ENCODE results near the gene HOXA5.

Gene HOXA5

DNA sequence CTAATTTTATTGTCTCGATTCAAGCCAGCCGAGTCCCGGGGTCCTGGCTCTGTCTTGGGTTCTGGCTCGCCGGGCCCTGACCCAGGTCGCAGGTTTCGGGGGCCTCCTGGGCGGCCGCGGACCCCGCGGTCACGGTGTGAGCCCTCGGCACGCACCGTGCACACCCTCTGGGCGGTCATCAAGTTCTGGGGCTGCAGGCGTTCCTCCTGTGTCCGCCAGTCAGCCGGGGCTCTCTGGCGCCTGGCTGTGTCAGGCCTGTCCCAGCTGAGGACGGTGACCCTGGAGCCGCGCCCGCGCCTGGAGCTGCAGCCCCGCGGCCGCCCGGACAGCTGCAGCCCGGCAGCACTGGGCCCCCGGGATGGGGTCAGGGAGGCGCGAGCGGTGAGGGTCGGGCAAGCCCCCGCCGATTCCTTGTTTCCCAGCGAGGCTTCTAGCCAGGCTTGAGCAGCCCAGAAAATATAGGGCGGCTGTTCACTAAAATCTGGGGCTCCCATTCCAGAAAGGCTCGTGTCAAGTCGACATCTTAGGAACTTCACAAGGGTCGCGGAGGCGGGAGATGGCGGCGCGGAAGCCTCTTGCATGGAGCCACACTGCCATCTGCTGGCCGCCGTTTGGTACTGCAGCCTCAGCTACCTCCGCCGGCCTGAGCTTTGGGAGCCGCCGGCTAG lies 17.2 kb upstream of the HOXA5 start (continued):
- TF ChIP-seq ZNF623 (tag by site-specific recombination; IDR thresholded peaks at IDR 0.05), result no peak
- peak; percentile 24; the same call in 1 of the 2 replicates for TF ChIP-seq ZNF660 (tag by site-specific recombination; IDR thresholded peaks at IDR 0.05)
- no peak for TF ChIP-seq SP3 (tag by site-specific recombination; IDR thresholded peaks at IDR 0.05)
- TF ChIP-seq, protein P1, sequence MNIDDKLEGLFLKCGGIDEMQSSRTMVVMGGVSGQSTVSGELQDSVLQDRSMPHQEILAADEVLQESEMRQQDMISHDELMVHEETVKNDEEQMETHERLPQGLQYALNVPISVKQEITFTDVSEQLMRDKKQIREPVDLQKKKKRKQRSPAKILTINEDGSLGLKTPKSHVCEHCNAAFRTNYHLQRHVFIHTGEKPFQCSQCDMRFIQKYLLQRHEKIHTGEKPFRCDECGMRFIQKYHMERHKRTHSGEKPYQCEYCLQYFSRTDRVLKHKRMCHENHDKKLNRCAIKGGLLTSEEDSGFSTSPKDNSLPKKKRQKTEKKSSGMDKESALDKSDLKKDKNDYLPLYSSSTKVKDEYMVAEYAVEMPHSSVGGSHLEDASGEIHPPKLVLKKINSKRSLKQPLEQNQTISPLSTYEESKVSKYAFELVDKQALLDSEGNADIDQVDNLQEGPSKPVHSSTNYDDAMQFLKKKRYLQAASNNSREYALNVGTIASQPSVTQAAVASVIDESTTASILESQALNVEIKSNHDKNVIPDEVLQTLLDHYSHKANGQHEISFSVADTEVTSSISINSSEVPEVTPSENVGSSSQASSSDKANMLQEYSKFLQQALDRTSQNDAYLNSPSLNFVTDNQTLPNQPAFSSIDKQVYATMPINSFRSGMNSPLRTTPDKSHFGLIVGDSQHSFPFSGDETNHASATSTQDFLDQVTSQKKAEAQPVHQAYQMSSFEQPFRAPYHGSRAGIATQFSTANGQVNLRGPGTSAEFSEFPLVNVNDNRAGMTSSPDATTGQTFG (tag by site-specific recombination; IDR thresholded peaks at IDR 0.05; ENCODE audit: borderline replicate concordance), result no peak
- TF ChIP-seq ZNF239 (tag by site-specific recombination; IDR thresholded peaks at IDR 0.05), result no peak
- TF ChIP-seq ZFP3 (tag by site-specific recombination; IDR thresholded peaks at IDR 0.05; ENCODE audit: low read depth), result no peak
- peak; percentile 20; the same call in 1 of the 2 replicates for TF ChIP-seq GLIS1 (tag by site-specific recombination; IDR thresholded peaks at IDR 0.05)
- TF ChIP-seq ZFHX2 (tag by site-specific recombination; conservative IDR thresholded peaks at IDR 0.05), result no peak
- no peak for TF ChIP-seq SP2 (tag by site-specific recombination; IDR thresholded peaks at IDR 0.05)
- no peak for TF ChIP-seq RBAK (tag by site-specific recombination; IDR thresholded peaks at IDR 0.05)
- TF ChIP-seq ZNF121 (tag by site-specific recombination; IDR thresholded peaks at IDR 0.05), result no peak
- TF ChIP-seq MEIS1 (CRISPR knock-in tag; IDR thresholded peaks at IDR 0.05; ENCODE audit: borderline replicate concordance), result no peak
- TF ChIP-seq ZNF2 (tag by site-specific recombination; IDR thresholded peaks at IDR 0.05), result 0 out of 2 replicates have a peak, but pooled peaks have one; percentile 34
- no peak for TF ChIP-seq ZNF221 (tag by site-specific recombination; IDR thresholded peaks at IDR 0.05; ENCODE audit: borderline replicate concordance)
- no peak; the same call in 1 of the 2 replicates for TF ChIP-seq ZBTB20 (tag by site-specific recombination; IDR thresholded peaks at IDR 0.05)
- TF ChIP-seq MZF1 (tag by site-specific recombination; IDR thresholded peaks at IDR 0.05; ENCODE audit: borderline replicate concordance), result no peak
- no peak for TF ChIP-seq FEZF1 (tag by site-specific recombination; IDR thresholded peaks at IDR 0.05)
- TF ChIP-seq ZBTB48 (tag by site-specific recombination; IDR thresholded peaks at IDR 0.05), result no peak; the same call in 1 of the 2 replicates
- TF ChIP-seq ZNF514 (tag by site-specific recombination; IDR thresholded peaks at IDR 0.05), result no peak
- no peak for TF ChIP-seq KLF10 (tag by site-specific recombination; IDR thresholded peaks at IDR 0.05)
- TF ChIP-seq ZNF10 (tag by site-specific recombination; IDR thresholded peaks at IDR 0.05), result no peak
- no peak for TF ChIP-seq ZNF768 (tag by site-specific recombination; IDR thresholded peaks at IDR 0.05)
- TF ChIP-seq ZNF548 (tag by site-specific recombination; IDR thresholded peaks at IDR 0.05), result no peak
- TF ChIP-seq ZNF501 (tag by site-specific recombination; IDR thresholded peaks at IDR 0.05), result peak; percentile 24; the same call in 1 of the 2 replicates
- TF ChIP-seq ZNF16 (tag by site-specific recombination; IDR thresholded peaks at IDR 0.05; ENCODE audit: low read depth), result no peak
- no peak for TF ChIP-seq GLIS2 (tag by site-specific recombination; IDR thresholded peaks at IDR 0.05)
- no peak for TF ChIP-seq ZNF529 (tag by site-specific recombination; IDR thresholded peaks at IDR 0.05; ENCODE audit: insufficient replicate concordance)
- TF ChIP-seq, protein P2, sequence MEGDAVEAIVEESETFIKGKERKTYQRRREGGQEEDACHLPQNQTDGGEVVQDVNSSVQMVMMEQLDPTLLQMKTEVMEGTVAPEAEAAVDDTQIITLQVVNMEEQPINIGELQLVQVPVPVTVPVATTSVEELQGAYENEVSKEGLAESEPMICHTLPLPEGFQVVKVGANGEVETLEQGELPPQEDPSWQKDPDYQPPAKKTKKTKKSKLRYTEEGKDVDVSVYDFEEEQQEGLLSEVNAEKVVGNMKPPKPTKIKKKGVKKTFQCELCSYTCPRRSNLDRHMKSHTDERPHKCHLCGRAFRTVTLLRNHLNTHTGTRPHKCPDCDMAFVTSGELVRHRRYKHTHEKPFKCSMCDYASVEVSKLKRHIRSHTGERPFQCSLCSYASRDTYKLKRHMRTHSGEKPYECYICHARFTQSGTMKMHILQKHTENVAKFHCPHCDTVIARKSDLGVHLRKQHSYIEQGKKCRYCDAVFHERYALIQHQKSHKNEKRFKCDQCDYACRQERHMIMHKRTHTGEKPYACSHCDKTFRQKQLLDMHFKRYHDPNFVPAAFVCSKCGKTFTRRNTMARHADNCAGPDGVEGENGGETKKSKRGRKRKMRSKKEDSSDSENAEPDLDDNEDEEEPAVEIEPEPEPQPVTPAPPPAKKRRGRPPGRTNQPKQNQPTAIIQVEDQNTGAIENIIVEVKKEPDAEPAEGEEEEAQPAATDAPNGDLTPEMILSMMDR (tag by site-specific recombination; IDR thresholded peaks at IDR 0.05), result peak; percentile 88
- TF ChIP-seq, protein P3, sequence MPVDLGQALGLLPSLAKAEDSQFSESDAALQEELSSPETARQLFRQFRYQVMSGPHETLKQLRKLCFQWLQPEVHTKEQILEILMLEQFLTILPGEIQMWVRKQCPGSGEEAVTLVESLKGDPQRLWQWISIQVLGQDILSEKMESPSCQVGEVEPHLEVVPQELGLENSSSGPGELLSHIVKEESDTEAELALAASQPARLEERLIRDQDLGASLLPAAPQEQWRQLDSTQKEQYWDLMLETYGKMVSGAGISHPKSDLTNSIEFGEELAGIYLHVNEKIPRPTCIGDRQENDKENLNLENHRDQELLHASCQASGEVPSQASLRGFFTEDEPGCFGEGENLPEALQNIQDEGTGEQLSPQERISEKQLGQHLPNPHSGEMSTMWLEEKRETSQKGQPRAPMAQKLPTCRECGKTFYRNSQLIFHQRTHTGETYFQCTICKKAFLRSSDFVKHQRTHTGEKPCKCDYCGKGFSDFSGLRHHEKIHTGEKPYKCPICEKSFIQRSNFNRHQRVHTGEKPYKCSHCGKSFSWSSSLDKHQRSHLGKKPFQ (tag by site-specific recombination; IDR thresholded peaks at IDR 0.05), result peak; percentile 31; the same call in 1 of the 2 replicates
